ENCODE results near the gene DIDO1. TPM values are rescaled to one million over a fixed set of nuclear protein-coding genes. Genes with fewer than 3 reads are reported as not detected.

Gene DIDO1
- total RNA-seq, 2 donors from 2014 or later, result 34.7 to 37.5 TPM

DNA sequence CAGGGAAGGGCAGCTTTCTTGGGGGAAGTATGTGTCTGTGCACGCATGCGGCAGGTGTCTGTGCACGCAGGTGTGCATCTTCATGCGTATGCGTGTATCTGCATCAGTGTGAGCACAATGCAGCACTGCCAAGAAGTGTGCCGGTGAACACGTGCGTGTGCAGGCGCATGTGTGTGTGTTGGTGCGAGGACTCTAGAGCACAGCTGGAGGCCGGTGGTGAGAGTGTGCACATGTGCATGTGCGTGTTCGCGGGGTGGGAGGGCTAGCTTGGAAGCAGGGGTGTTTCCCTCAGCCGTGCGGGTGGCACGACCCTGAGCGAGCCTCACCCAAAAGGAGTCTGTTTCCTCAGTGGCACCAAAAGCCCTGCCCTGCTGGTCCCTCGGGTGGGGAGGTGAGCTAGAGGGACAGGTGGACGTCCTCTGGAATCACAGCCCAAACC is 33.7 kb upstream of the DIDO1 start:
- no peaks in the 10 kb centered on the region for H3K9me3 ChIP-seq
- H3K27me3 ChIP-seq, result no peaks in the 10 kb centered on the region
- H3K36me3 ChIP-seq, result no peaks in the 10 kb centered on the region
- H3K27ac ChIP-seq, result no peak overlapping the region
- DNase-seq (ENCODE audit: low spot score), result no peak
- H3K4me3 ChIP-seq, result no peak overlapping the region
- H3K4me1 ChIP-seq, result peaks cover 0 to 11% of the 10 kb centered on the region in 2 donors
- TF ChIP-seq, protein P1, sequence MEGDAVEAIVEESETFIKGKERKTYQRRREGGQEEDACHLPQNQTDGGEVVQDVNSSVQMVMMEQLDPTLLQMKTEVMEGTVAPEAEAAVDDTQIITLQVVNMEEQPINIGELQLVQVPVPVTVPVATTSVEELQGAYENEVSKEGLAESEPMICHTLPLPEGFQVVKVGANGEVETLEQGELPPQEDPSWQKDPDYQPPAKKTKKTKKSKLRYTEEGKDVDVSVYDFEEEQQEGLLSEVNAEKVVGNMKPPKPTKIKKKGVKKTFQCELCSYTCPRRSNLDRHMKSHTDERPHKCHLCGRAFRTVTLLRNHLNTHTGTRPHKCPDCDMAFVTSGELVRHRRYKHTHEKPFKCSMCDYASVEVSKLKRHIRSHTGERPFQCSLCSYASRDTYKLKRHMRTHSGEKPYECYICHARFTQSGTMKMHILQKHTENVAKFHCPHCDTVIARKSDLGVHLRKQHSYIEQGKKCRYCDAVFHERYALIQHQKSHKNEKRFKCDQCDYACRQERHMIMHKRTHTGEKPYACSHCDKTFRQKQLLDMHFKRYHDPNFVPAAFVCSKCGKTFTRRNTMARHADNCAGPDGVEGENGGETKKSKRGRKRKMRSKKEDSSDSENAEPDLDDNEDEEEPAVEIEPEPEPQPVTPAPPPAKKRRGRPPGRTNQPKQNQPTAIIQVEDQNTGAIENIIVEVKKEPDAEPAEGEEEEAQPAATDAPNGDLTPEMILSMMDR (IDR thresholded peaks at IDR 0.05), result no peak

DNA sequence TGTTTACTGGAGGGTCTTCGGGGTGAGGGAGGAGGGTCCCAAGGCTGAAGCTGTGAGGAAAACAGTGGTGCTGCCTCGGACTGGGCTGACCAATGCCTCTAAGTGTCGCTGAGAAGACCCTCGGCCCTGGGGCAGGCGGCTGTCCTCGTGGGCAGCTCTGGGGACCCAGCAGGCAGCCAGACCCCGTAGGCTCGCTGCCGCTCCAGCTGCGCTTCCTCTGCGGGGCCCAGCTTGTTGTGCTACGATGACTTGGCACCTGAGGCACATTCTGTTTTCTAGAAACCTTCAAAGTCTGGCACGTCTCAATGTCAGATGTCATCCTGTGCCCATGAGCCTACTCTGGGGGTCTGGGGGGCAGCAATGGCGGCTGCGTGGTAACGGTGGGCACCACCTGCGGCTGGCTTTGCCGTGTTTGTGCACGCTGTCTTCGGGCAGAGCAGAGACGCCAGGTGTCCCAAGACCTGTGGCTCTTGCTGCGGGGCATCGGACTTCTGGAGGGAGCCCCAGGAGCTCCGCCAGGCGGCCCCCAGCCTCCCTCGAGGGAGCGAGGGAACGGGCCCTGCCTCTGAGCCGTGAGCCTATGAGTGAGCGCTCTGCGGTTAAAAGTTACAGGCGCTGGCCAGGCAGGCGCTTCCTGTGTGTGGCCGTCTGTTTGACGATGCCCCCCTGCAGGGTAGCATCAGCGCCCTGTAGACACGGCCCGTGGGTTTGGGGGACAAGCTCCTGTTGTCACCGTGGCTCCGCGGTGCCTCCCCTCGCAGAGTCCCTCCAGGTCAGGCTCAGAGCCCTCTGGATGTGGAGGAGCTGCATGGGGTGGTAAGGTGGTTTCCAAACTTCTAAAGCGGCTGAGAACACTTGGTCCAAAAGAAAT is 33.0 kb upstream of the DIDO1 start:
- Histone ChIP-seq H3K27ac (no peak overlapping the region), H3K36me3 (no peaks in the 10 kb centered on the region), H3K4me1 (peaks cover 0 to 15% of the 10 kb centered on the region in 2 donors), H3K4me3 (no peak overlapping the region), H3K9me3 (no peaks in the 10 kb centered on the region), H3K27me3 (no peaks in the 10 kb centered on the region)
- no peak for DNase-seq (ENCODE audit: low spot score)
- TF ChIP-seq, protein P1 (IDR thresholded peaks at IDR 0.05), result no peak

DNA sequence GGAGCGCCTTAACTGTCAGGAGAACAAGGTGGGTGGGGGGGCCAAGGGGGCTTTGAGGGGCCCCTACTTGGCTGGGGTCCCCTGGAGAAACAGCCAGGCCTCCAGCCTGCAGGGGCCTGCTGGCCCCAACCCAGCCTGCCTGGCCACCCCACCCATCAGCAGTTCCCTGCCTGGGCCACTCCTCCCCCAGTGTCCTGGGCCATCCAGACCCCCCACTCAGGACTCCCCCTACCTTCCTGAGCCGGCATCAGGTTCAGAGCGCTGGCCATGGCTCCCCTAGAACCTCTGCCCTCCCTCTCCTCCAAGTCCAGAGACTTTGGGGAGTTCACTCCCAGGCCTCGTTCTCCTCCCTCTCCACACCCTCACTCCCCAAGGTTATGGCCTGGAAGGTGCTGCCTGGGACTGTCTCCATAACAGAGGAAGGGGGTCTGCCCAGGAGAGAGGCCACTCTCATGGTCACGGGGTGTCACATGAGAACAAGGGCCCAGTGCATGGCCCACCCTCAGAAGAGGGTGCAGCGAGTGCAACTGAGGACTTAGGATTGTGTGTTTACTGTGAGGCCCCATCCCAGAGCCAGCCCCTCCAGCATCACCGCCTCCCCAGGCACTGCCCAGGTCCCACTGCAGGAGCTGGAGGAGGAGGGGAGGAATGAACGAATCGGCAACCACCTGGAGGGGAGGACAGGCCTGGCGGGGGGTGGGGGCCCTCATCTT is 32.2 kb upstream of the DIDO1 start:
- Histone ChIP-seq H3K4me1 (peaks cover 0 to 23% of the 10 kb centered on the region in 2 donors), H3K36me3 (no peaks in the 10 kb centered on the region), H3K4me3 (no peak overlapping the region), H3K27ac (no peak overlapping the region), H3K27me3 (no peaks in the 10 kb centered on the region), H3K9me3 (no peaks in the 10 kb centered on the region)
- DNase-seq (ENCODE audit: low spot score), result no peak
- TF ChIP-seq, protein P1 (IDR thresholded peaks at IDR 0.05), result no peak

DNA sequence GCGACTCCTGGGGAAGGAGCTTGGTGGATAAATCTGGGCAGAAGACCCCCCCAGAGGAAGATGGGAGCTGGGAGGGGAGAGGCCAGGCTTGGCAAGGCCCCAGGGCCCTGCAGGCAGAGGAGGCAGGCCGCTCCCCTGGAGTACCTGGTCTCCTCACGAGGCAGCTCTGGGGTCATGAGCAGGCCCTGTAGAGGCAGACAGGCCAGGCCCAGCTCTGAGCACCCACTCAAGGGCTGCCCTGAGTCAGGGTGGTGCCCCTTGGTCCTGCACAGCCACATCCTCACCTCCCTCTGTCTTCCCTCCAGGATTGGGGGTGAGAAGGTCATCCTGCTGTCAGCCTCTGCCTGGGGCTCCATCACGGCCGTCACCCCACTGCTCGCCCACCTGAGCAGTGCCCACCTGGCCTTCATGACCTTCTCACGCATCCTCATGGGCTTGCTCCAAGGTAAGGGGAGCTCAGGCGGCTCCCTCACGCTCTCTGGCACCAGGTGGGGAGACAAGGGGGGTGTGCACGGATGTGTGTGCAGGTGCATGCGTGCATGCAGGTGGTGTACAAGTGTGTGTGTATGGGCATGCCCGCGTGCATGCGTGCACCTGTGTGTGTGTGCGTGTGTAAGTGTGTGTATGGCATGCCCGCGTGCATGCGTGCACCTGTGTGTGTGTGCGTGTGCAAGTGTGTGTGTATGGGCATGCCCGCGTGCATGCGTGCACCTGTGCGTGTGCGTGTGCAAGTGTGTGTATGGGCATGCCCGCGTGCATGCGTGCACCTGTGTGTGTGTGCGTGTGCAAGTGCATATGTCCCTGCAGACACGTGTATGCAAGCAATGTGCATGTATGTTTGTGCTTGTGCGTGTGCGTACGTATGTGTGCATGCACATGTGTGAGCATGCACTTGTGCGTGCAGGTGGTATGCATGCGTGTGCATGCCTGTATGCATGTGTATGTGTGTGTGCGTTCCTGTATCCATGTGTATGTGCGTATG is 31.1 kb upstream of the DIDO1 start:
- no peak for DNase-seq (ENCODE audit: low spot score)
- no peak overlapping the region for H3K4me3 ChIP-seq
- peaks cover 0 to 34% of the 10 kb centered on the region in 2 donors for H3K4me1 ChIP-seq

More for the DNA sequence above, 31.1 kb upstream of the DIDO1 start:
- TF ChIP-seq, protein P1 (IDR thresholded peaks at IDR 0.05), result no peak
- Histone ChIP-seq H3K9me3 (no peaks in the 10 kb centered on the region), H3K27me3 (no peaks in the 10 kb centered on the region), H3K27ac (no peak overlapping the region), H3K36me3 (no peaks in the 10 kb centered on the region)
